HG03565 (cell line): ENCODE data around the gene UGT2A3.

Experiments used
- ATAC-seq: cut with Tn5 transposase; IDR thresholded peaks from one replicate; pipeline ENCODE4 v1.9.1; 2021; ENCODE audit warnings: mild to moderate bottlenecking, moderate library complexity; ENCODE audit not compliant: unreplicated experiment

The UGT2A3 gene

DNA sequence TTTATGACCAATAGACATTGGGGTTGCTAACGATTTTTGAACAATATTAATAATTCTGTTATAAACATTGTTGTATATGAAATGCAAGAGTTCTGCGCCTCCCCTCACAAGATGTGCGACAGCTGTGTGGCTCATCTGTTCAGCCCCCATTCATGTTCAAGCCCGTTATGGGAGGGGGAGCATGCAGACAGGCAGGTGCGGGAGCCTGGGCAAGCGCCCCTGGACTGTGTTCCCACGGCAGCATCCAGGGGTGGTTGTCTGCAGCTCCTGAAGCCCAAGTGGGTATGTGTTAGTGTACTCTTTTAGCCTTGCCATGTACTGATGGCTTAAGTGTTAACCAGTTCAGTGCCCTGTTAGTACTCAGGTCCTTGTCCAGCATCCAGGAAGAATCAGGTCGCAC lies 34.6 kb downstream of the UGT2A3 start:
- no peak for ATAC-seq

DNA sequence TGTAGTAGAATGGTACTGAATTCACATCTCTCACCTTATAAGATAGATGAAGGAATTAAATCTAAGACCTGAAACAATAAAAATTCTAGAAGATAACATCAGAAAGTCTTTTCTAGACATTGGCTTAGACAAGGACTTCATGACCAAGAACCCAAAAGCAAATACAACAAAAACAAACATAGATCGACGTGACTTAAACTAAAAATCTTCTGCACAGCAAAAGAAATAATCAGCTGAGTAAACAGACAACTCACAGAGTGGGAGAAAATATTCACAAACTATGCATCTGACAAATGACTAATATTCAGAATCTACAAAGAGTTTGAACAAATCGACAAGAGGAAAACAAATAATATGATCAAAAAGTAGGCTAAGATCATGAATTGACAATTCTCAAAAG lies 38.8 kb downstream of the UGT2A3 start:
- no peak for ATAC-seq

- no peak for ATAC-seq
These were observed 42.2 kb downstream of the UGT2A3 start for GRCh38 chr4:68909385-68909784.

- ATAC-seq: no peak
These were observed 43.6 kb downstream of the UGT2A3 start for GRCh38 chr4:68907788-68908700.

GRCh38 chr4:68907245-68907644 lies 44.4 kb downstream of the UGT2A3 start:
- no peak for ATAC-seq

GRCh38 chr4:68906780-68907137 lies 44.8 kb downstream of the UGT2A3 start:
- ATAC-seq: no peak

DNA sequence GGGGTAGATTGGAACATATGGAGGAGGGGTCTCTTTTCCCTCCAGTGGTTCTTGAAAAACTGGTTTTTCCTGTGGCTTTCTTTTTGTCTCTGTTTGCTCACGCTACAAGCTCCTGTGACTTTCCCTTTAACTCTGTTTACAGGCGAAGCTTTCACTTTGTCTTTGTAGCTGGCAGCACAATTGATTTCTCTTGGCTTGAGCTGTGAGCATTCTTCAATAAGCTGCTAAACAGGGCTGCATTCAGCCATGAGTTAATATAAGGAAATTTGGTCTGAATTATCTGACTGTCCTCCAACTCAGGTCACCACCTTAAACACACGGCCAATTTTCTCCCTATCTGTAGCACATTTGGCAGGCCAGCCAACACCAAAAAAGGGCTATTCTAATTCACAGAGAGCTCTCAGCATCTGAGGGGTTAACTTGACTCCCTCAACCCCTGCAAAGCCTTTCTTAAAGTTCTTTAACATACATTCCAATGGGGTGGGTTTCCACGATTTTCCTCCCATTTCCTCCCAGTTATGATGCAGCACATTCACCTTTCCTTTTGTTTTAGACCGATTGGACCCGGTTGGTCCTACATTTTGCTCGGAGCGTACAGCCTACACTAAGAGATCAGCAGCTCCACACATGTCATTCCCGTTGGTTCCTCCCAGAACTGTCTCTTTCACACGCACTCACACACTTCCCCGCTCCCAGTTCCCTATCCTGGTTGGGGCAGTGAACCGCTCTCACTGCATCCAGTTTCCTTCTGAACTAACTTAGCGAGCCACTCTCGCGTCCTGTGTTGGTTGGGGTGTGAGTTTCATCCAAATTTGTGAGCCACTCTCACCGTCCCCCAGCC lies 45.4 kb downstream of the UGT2A3 start:
- no peak for ATAC-seq

DNA sequence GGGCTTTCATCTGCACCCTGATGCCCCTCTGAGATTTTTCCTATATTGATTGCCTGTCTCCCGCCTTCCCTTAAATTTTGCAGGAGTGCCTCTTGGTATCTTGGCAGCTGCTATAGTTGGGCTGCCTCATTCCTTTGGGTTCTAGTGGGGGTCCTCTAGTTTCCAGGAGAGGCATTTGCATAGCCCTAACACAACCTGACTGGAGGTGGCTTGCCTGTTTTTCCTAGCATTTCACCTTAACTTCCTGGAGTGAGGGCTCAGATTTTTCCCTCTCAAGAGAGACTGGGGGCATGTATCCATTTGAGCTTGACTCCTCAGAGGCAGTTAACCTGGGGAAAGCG lies 46.0 kb downstream of the UGT2A3 start:
- no peak for ATAC-seq

GRCh38 chr4:68904786-68905185 lies 46.8 kb downstream of the UGT2A3 start:
- peak; percentile 53 for ATAC-seq

DNA sequence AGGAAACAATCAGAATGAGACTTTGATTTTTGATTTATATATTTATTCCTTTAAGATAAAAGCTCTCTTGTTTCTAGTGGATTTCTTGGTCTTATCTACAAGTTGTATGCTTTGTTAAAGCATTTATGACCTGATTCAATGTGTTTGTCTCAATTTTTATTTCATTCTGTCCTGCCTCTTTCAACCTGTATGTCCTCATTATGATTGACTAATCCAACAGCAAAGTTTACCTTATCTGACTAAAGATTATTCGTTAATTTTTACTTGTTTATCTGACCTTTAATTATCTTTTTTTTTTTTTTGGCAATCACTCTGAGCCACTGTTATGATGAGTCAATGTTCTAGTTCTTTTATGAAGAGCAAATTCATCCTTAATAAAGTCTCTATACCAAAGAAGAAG lies 54.9 kb downstream of the UGT2A3 start:
- no peak for ATAC-seq

DNA sequence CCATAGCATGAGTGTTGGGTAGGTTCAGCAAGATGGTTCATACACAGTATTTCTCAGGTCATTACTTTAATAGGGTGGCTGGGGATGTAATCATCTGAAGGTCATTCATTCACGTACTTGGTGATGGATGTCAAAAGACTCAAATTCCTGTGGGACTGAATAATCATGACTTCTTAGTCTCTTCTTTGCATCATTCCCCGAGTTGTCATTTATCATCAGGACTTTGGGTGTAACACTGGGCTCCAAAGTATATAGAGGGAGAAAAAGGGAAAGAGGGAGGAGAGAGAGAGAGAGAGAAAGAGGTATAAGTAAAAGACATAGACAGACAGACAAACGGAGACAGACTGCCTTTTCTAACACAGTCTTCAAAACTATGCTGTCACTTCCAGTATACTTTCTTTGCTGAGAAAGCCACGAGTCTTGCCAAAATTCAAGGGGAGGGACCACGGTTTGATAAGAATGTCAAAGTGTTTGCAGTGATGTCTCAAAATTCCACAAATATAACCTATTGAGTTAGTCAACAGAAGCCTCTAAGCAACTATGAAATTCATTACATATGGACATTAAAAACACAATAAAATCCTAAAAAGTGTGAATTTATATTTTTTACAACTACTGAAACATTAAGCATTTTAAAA lies 55.9 kb downstream of the UGT2A3 start:
- no peak for ATAC-seq

DNA sequence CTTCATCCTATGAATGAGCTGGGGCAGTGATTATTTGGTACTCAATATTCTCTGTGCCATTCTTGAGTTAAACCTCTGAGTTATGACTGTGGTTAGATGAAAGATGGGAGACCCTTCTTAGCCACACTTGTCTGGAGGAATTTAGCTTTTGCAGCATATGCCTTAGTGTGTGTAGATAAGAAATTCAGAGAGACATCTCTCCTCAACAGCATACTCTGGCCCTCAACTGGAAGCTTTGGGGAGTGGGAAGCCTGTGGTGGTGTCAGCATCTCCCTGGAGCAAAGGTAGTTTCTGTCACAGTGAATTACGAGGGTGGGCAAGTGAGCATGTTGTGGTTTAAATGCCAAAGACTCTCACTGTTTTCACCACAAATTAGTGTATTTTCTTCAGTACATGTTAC lies 58.7 kb downstream of the UGT2A3 start:
- no peak for ATAC-seq

GRCh38 chr4:68891678-68892077 lies 59.9 kb downstream of the UGT2A3 start:
- no peak for ATAC-seq

DNA sequence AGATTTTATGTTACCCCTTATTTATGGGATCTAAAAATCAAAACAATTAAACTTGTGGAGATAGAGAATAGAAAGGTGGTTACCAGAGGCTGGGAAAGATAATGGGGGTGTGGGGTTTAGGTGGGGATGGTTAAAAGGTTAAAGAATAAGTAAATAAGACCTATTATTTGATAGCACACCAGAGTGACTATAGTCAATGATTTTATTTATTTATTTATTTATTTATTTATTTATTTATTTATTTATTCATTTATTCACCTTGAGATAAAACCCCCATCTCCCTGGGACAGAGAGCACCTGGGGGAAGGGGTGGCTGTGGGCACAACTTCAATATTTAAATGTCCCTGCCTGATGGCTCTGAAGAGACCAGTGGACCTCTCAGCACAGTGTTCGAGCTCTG lies 66.1 kb downstream of the UGT2A3 start:
- no peak for ATAC-seq

GRCh38 chr4:68883870-68884269 lies 67.7 kb downstream of the UGT2A3 start:
- no peak for ATAC-seq
